T-cell (primary cell): ENCODE data around the gene GNAI3. TPM values are rescaled to one million over a fixed set of nuclear protein-coding genes. Genes with fewer than 3 reads are reported as not detected.

Experiments
- ATAC-seq, 4 experiments: fragments of 200-7000 bp in 3 of 4; fragments of 150-1000 bp in 1 of 4; cut with Tn5 transposase; replicated peaks in 1 of 4; 1 replicate in 3 of 4; 2 replicates in 1 of 4; pipeline ENCODE4 v1.10.0; 2021; ENCODE audit warnings: moderate library complexity in 3 of 4, mild to moderate bottlenecking in 2 of 4, moderate number of reproducible peaks in 1 of 4
- CTCF ChIA-PET, 2 donors: fragments of 300-600 bp; sonication (Branson Sonifier 250); formaldehyde crosslinking; loops; one replicate each; lab custom pipeline; 2022; ENCODE audit warnings: antibody characterized with exemption in 2 of 2; lab: Charles Lee
- POLR2A ChIA-PET, 2 donors: fragments of 300-600 bp; sonication (Branson Sonifier 250); formaldehyde crosslinking; loops; one replicate each; lab custom pipeline; 2022; ENCODE audit warnings: antibody characterized with exemption in 2 of 2; lab: Charles Lee
- DNase-seq, 35 experiments: peaks; one replicate each; pipeline versions ENCODE4 v3.0.0 to v3.0.0-alpha.2; 2013 to 2023
- H3K27ac ChIP-seq: one replicate; pipeline ENCODE4 v1.5.1; 2013; ENCODE audit warnings: low read length
- H3K27me3 ChIP-seq, 2 experiments: replicated peaks in 1 of 2; 1 replicate in 1 of 2; 2 replicates in 1 of 2; pipeline versions ENCODE4 v1.6.1 to v1.7.0; 2013; ENCODE audit warnings: low read length in 1 of 2, mixed read lengths in 1 of 2; ENCODE audit not compliant: control insufficient read depth in 2 of 2, insufficient read depth in 2 of 2; ENCODE audit errors: extremely low read depth in 1 of 2
- H3K36me3 ChIP-seq, 2 donors: 1 replicate in 1 of 2; 2 replicates in 1 of 2; pipeline versions ENCODE4 v1.6.1 to v1.7.0; 2013; ENCODE audit warnings: low read length in 1 of 2; ENCODE audit not compliant: control insufficient read depth in 2 of 2, insufficient read depth in 1 of 2; ENCODE audit errors: extremely low read depth in 1 of 2
- H3K4me1 ChIP-seq, 2 experiments: 1 replicate in 1 of 2; 2 replicates in 1 of 2; pipeline versions ENCODE4 v1.6.1 to v1.7.0; 2013; ENCODE audit warnings: low read length in 2 of 2, mixed read lengths in 1 of 2; ENCODE audit not compliant: insufficient read depth in 2 of 2, control insufficient read depth in 1 of 2; ENCODE audit errors: extremely low read depth in 1 of 2
- H3K4me3 ChIP-seq, 2 donors: 1 replicate in 1 of 2; 2 replicates in 1 of 2; pipeline versions ENCODE4 v1.5.1 to v1.7.0; 2013; ENCODE audit warnings: mild to moderate bottlenecking in 2 of 2, low read length in 1 of 2, moderate library complexity in 1 of 2; ENCODE audit not compliant: control insufficient read depth in 1 of 2; ENCODE audit errors: extremely low read depth in 1 of 2
- H3K9me3 ChIP-seq: 2 replicates; pipeline ENCODE4 v1.7.0; 2013
- H3K27ac Mint-ChIP-seq, 2 donors: one replicate each; pipeline ENCODE4 v1.8.0; 2020 to 2021; ENCODE audit warnings: mild to moderate bottlenecking in 2 of 2, mixed read lengths in 2 of 2
- H3K27me3 Mint-ChIP-seq, 2 donors: one replicate each; pipeline ENCODE4 v1.8.0; 2021 to 2022; ENCODE audit warnings: mixed read lengths in 2 of 2
- H3K36me3 Mint-ChIP-seq: one replicate; pipeline ENCODE4 v1.8.0; 2021; ENCODE audit warnings: mixed read lengths
- H3K4me1 Mint-ChIP-seq, 3 donors: one replicate each; pipeline ENCODE4 v1.8.0; 2020 to 2022; ENCODE audit warnings: mixed read lengths in 3 of 3, mild to moderate bottlenecking in 1 of 3
- H3K4me3 Mint-ChIP-seq, 3 donors: one replicate each; pipeline ENCODE4 v1.8.0; 2020 to 2022; ENCODE audit warnings: mild to moderate bottlenecking in 3 of 3, mixed read lengths in 3 of 3, moderate library complexity in 3 of 3
- H3K9me3 Mint-ChIP-seq, 3 donors: one replicate each; pipeline ENCODE4 v1.8.0; 2020 to 2022; ENCODE audit warnings: mixed read lengths in 3 of 3
- WGBS: methylation state at CpG from one replicate; pipeline ENCODE4 v1.1.5; 2013; ENCODE audit warnings: missing lambda C conversion rate; ENCODE audit not compliant: insufficient coverage; 5-methylcytosine and 5-hydroxymethylcytosine counted together
- total RNA-seq, 35 experiments: library from RNA in 6 of 35; stranded (reverse) in 6 of 35; fragments of 120-200 nt in 1 of 35; gene quantifications; one replicate each; pipeline versions ENCODE4 v1.2.1 to v1.2.4 and lab custom pipeline; 2013 to 2026

The GNAI3 gene
- total RNA-seq, 5 donors from 2014 or later (not counting 1 experiment from before 2014, with no cell fraction given): 5.4 to 7.2 (median 6.5) TPM

DNA sequence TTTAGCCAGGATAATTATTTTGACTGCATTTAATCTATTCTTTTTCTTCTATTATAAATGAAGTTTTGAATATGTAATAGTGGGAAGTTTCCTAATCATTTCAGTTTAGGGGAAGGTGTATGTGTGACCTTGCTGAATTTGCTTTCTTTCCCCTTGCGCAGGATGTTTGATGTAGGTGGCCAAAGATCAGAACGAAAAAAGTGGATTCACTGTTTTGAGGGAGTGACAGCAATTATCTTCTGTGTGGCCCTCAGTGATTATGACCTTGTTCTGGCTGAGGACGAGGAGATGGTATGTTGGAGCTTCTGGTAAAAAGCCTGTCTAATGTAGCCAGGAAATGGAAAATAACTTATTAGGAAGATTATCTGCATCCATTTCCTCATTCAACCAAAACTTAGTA is 37.6 kb downstream of the GNAI3 start:
- Mint-ChIP-seq H3K36me3 (peaks cover 60% of the 10 kb centered on the region), H3K4me1 (peaks cover 0 to 17% (median 0%) of the 10 kb centered on the region in 3 donors), H3K9me3 (no peaks in the 10 kb centered on the region), H3K4me3 (no peak overlapping the region), H3K27ac (no peak overlapping the region), H3K27me3 (no peaks in the 10 kb centered on the region)
- ATAC-seq (no peak), DNase-seq (no peak)
- Histone ChIP-seq H3K4me1 (no peaks in the 10 kb centered on the region), H3K9me3 (no peaks in the 10 kb centered on the region), H3K36me3 (peaks cover 0 to 77% of the 10 kb centered on the region in 2 donors), H3K27me3 (no peaks in the 10 kb centered on the region), H3K4me3 (no peak overlapping the region), H3K27ac (no peak overlapping the region)
- ChIA-PET CTCF (no interaction called here), POLR2A (no interaction called here)
- no CpG with 5 or more reads among the region's 3 CpGs for WGBS

DNA sequence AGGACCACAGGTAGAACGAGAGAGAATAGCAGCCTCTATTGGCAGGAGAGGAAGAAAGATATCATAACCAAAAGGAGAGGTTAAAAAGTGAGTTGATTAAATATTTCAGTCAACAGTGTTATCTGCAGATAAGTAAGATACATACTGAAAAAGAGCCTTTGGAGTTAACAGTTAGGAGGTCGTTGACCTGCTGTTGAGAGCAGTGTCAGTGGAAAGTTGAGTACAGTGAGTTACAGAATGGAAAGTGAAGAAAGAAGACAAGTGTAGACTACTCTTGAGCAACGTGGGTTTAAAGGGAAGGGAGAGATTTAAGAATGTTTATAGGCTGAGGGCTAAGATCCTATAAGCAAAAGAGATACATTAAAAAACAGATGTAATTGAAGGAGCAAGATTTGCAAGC is 40.8 kb downstream of the GNAI3 start:
- ChIA-PET POLR2A (no interaction called here), CTCF (no interaction called here)
- Histone ChIP-seq H3K4me1 (no peaks in the 10 kb centered on the region), H3K36me3 (peaks cover 0 to 82% of the 10 kb centered on the region in 2 donors), H3K4me3 (no peak overlapping the region), H3K27me3 (no peaks in the 10 kb centered on the region), H3K27ac (no peak overlapping the region), H3K9me3 (no peaks in the 10 kb centered on the region)
- Mint-ChIP-seq H3K27me3 (no peaks in the 10 kb centered on the region), H3K27ac (no peak overlapping the region), H3K36me3 (peaks cover 66% of the 10 kb centered on the region), H3K9me3 (no peaks in the 10 kb centered on the region), H3K4me1 (peaks cover 0 to 17% (median 0%) of the 10 kb centered on the region in 3 donors), H3K4me3 (no peak overlapping the region)
- no peak for DNase-seq
- WGBS: 77% methylated on average over 3 of the region's 3 CpGs
- ATAC-seq: no peak

DNA sequence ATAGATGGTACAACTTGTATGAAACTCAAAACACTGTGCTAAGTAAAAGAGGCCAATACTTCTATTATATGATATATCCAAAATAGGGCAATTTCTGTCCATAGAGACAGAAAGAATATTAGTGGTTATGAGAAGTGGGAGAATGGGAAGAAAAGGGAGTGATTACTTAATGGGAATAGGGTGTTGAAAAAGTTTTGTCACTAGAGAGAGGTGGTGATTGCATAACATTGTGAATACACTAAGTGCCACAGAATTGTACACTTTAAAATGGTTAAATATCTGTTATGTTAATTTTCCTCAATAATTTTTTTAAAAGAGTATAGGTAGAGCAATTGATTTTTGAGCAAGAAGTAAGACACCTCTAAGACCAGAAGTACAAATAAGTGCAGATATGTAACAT is 41.3 kb downstream of the GNAI3 start:
- ChIA-PET POLR2A (no interaction called here), CTCF (interaction anchor here in 1 of 2 donors (1.1 kb wide), 1 partner anchor 24 kb away, joined by 3 read pairs; no protein-coding TSS in a partner anchor)
- no peaks in the 10 kb centered on the region for H3K9me3 Mint-ChIP-seq
- H3K27me3 ChIP-seq: no peaks in the 10 kb centered on the region
- no peaks in the 10 kb centered on the region for H3K4me1 ChIP-seq
- DNase-seq: no peak
- no peak overlapping the region for H3K27ac ChIP-seq
- H3K27ac Mint-ChIP-seq: peak overlapping the region in 1 of 2 donors; percentile 15
- H3K36me3 ChIP-seq: peaks cover 0 to 77% of the 10 kb centered on the region in 2 donors
- no peak for ATAC-seq
- H3K27me3 Mint-ChIP-seq: no peaks in the 10 kb centered on the region
- H3K4me3 Mint-ChIP-seq: no peak overlapping the region
- H3K9me3 ChIP-seq: no peaks in the 10 kb centered on the region
- H3K4me3 ChIP-seq: no peak overlapping the region
- peaks cover 0 to 13% (median 0%) of the 10 kb centered on the region in 3 donors for H3K4me1 Mint-ChIP-seq
- H3K36me3 Mint-ChIP-seq: peaks cover 67% of the 10 kb centered on the region

DNA sequence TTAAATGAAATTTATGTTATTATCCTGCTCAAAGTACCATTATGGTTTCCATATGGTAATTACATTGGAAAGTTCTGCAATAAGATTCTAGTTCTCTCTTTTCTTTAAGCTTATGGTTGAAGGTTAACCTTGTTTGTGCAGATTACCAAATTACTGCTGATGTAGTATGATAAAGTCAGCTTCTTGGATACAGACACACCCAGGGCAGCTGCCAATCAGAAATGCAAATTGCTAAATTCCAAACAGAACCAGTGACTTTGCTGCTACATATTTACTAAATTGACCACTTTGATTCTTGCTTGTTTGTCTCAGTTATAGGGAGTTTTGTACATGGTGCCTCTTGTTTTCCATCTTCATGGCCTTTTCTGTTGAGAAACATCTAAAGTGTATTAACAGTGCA is 44.5 kb downstream of the GNAI3 start:
- Histone ChIP-seq H3K4me3 (no peak overlapping the region), H3K9me3 (no peaks in the 10 kb centered on the region), H3K27me3 (no peaks in the 10 kb centered on the region), H3K36me3 (peaks cover 0 to 56% of the 10 kb centered on the region in 2 donors), H3K27ac (no peak overlapping the region), H3K4me1 (no peaks in the 10 kb centered on the region)
- Mint-ChIP-seq H3K4me3 (no peak overlapping the region), H3K36me3 (peaks cover 52% of the 10 kb centered on the region), H3K9me3 (no peaks in the 10 kb centered on the region), H3K27me3 (no peaks in the 10 kb centered on the region), H3K27ac (no peak overlapping the region), H3K4me1 (peaks cover 0 to 11% (median 0%) of the 10 kb centered on the region in 3 donors)
- POLR2A ChIA-PET: no interaction called here
- ATAC-seq: no peak
- no peak for DNase-seq
- CTCF ChIA-PET: no interaction called here

DNA sequence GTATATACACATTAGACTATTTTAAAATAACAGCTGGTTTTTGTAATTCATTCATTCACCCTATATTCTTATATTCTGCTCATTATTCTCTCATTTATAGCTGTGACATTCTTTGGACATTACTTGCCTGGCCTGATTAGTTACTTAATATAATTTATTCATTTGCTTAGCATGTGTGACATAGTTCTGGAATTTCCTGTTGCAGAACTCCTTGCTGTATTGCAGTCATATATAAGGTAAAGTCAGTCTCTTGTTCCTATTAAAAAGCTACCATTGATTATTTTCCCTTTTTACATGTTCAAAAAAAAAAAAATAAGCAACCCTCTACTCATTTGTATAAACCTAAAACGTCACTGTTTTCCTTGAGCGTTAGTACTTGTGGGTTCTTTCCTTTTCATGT is 47.1 kb downstream of the GNAI3 start:
- Histone ChIP-seq H3K36me3 (peaks cover 0 to 42% of the 10 kb centered on the region in 2 donors), H3K9me3 (no peaks in the 10 kb centered on the region), H3K27ac (no peak overlapping the region), H3K4me1 (no peaks in the 10 kb centered on the region), H3K4me3 (no peak overlapping the region), H3K27me3 (no peaks in the 10 kb centered on the region)
- WGBS: no CpG with 5 or more reads among the region's 2 CpGs
- H3K36me3 Mint-ChIP-seq: peaks cover 45% of the 10 kb centered on the region
- ATAC-seq (no peak), DNase-seq (no peak)
- ChIA-PET CTCF (interaction anchor here in 1 of 2 donors (0.7 kb wide), 1 partner anchor 60 kb away, joined by 3 read pairs; the partner anchor contains the start of gene GSTM4), POLR2A (no interaction called here)
- no peak overlapping the region for H3K4me3 Mint-ChIP-seq
- peaks cover 0 to 5% (median 2%) of the 10 kb centered on the region in 3 donors for H3K4me1 Mint-ChIP-seq
- no peak overlapping the region for H3K27ac Mint-ChIP-seq
- no peaks in the 10 kb centered on the region for H3K27me3 Mint-ChIP-seq
- no peaks in the 10 kb centered on the region for H3K9me3 Mint-ChIP-seq

DNA sequence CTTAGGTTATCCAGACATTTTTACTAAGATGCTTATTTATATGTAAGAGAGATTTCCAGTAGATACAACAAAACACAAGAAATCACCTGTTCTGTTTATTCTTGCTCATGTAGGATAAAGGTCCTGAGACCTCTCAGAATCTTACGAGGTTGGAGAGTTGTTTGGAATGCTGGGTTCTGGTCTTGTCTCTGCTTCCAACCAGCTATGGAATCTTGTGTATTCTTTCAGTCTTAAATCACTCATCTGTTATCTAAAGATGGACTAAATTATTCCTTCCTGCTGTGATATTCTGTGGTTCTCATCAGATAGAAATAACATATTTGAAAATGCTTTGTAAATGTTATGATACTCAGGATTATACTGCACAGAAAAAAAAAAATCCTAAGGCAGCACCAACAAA is 49.7 kb downstream of the GNAI3 start:
- H3K27me3 ChIP-seq: no peaks in the 10 kb centered on the region
- Mint-ChIP-seq H3K27ac (no peak overlapping the region), H3K4me3 (no peak overlapping the region), H3K4me1 (peaks cover 13 to 17% (median 13%) of the 10 kb centered on the region in 3 donors), H3K27me3 (no peaks in the 10 kb centered on the region), H3K9me3 (no peaks in the 10 kb centered on the region), H3K36me3 (peaks cover 29% of the 10 kb centered on the region)
- DNase-seq (no peak), ATAC-seq (no peak)
- H3K4me3 ChIP-seq: no peak overlapping the region
- POLR2A ChIA-PET: no interaction called here
- H3K9me3 ChIP-seq: no peaks in the 10 kb centered on the region
- H3K27ac ChIP-seq: no peak overlapping the region
- WGBS: no CpG with 5 or more reads among the region's 1 CpG
- peaks cover 0 to 21% of the 10 kb centered on the region in 2 donors for H3K36me3 ChIP-seq
- CTCF ChIA-PET: interaction anchor here in 1 of 2 donors (0.9 kb wide), 1 partner anchor 50 kb away, joined by 3 read pairs; the partner anchor contains the start of gene GNAI3
- H3K4me1 ChIP-seq: no peaks in the 10 kb centered on the region
